KOPT-K1 (cell line): ENCODE measurements around the gene C1QC.

Experiments
- H3K27ac ChIP-seq: fragments of 200-600 bp; sonication (generic); 2 replicates; pipeline ENCODE4 v1.5.1; 2016; ENCODE audit warnings: antibody characterized with exemption, mild to moderate bottlenecking, low read depth, low read length; ENCODE audit not compliant: poor library complexity, severe bottlenecking
- H3K36me3 ChIP-seq: fragments of 200-600 bp; sonication (generic); 2 replicates; pipeline ENCODE4 v1.5.1; 2017; ENCODE audit warnings: antibody characterized with exemption, mild to moderate bottlenecking, low read length, moderate library complexity; ENCODE audit not compliant: insufficient read depth
- H3K9me3 ChIP-seq: fragments of 200-600 bp; sonication (generic); 2 replicates; pipeline ENCODE4 v1.5.1; 2017; ENCODE audit warnings: antibody characterized with exemption, low read length, mild to moderate bottlenecking; ENCODE audit not compliant: insufficient read depth, poor library complexity, severe bottlenecking

The C1QC gene

GRCh38 chr1:22633697-22634463 lies 9.6 kb upstream of the C1QC start:
- peaks cover 14% of the 10 kb centered on the region for H3K9me3 ChIP-seq
- no peak overlapping the region for H3K27ac ChIP-seq
- H3K36me3 ChIP-seq = no peaks in the 10 kb centered on the region

GRCh38 chr1:22635436-22635835 lies 8.0 kb upstream of the C1QC start:
- peaks cover 14% of the 10 kb centered on the region for H3K9me3 ChIP-seq
- H3K36me3 ChIP-seq = no peaks in the 10 kb centered on the region
- no peak overlapping the region for H3K27ac ChIP-seq

- no peaks in the 10 kb centered on the region for H3K36me3 ChIP-seq
- H3K9me3 ChIP-seq = peaks cover 14% of the 10 kb centered on the region
- no peak within 1 kb of the TSS for H3K27ac ChIP-seq
Measured at GRCh38 chr1:22636353-22636752, 7.1 kb upstream of the C1QC start, which contains the start of gene C1QA. TSS of gene C1QA (plus strand) at chr1:22636628. CDS start at chr1:22637617, 989 bp downstream.

- Histone ChIP-seq H3K36me3 (no peaks in the 10 kb centered on the region), H3K9me3 (peaks cover 14% of the 10 kb centered on the region), H3K27ac (no peak overlapping the region)
Measured at GRCh38 chr1:22636927-22637326, 6.5 kb upstream of the C1QC start.

- H3K9me3 ChIP-seq = peaks cover 14% of the 10 kb centered on the region
- H3K27ac ChIP-seq = no peak overlapping the region
- no peaks in the 10 kb centered on the region for H3K36me3 ChIP-seq
Measured at GRCh38 chr1:22637907-22638445, 5.5 kb upstream of the C1QC start.

GRCh38 chr1:22638476-22639234 lies 4.8 kb upstream of the C1QC start:
- Histone ChIP-seq H3K36me3 (no peaks in the 10 kb centered on the region), H3K9me3 (peaks cover 14% of the 10 kb centered on the region), H3K27ac (no peak overlapping the region)

- H3K27ac ChIP-seq = no peak overlapping the region
- H3K36me3 ChIP-seq = no peaks in the 10 kb centered on the region
- peaks cover 12% of the 10 kb centered on the region for H3K9me3 ChIP-seq
Measured at GRCh38 chr1:22639286-22639685, 4.1 kb upstream of the C1QC start.

- no peaks in the 10 kb centered on the region for H3K36me3 ChIP-seq
- no peaks in the 10 kb centered on the region for H3K9me3 ChIP-seq
- no peak overlapping the region for H3K27ac ChIP-seq
Measured at GRCh38 chr1:22641247-22641646, 2.2 kb upstream of the C1QC start.

- Histone ChIP-seq H3K36me3 (no peaks in the 10 kb centered on the region), H3K27ac (no peak overlapping the region), H3K9me3 (no peaks in the 10 kb centered on the region)
Measured at GRCh38 chr1:22641906-22642636, 1.4 kb upstream of the C1QC start.

GRCh38 chr1:22643928-22644327 lies 495 bp downstream of the C1QC start:
- H3K27ac ChIP-seq = no peak overlapping the region
- no peaks in the 10 kb centered on the region for H3K36me3 ChIP-seq
- no peaks in the 10 kb centered on the region for H3K9me3 ChIP-seq

- Histone ChIP-seq H3K36me3 (no peaks in the 10 kb centered on the region), H3K27ac (no peak overlapping the region), H3K9me3 (no peaks in the 10 kb centered on the region)
Measured at GRCh38 chr1:22645931-22646330, 2.5 kb downstream of the C1QC start.

- no peaks in the 10 kb centered on the region for H3K36me3 ChIP-seq
- H3K27ac ChIP-seq = no peak overlapping the region
- no peaks in the 10 kb centered on the region for H3K9me3 ChIP-seq
Measured at GRCh38 chr1:22646384-22646783, 3.0 kb downstream of the C1QC start.

GRCh38 chr1:22650089-22650693 lies 6.8 kb downstream of the C1QC start:
- no peaks in the 10 kb centered on the region for H3K36me3 ChIP-seq
- no peak overlapping the region for H3K27ac ChIP-seq
- H3K9me3 ChIP-seq = no peaks in the 10 kb centered on the region

- Histone ChIP-seq H3K36me3 (no peaks in the 10 kb centered on the region), H3K9me3 (no peaks in the 10 kb centered on the region), H3K27ac (no peak overlapping the region)
Measured at GRCh38 chr1:22651941-22652856, 8.8 kb downstream of the C1QC start.
